Mucosa of descending colon (tissue), 3 donors: ENCODE measurements around the gene NUP58. TPM values are rescaled to one million over a fixed set of nuclear protein-coding genes. Genes with fewer than 3 reads are reported as not detected.

ENCODE experiments used
- ATAC-seq: fragments of 200-7000 bp; cut with Tn5 transposase; one replicate; pipeline ENCODE4 v1.9.1; 2020; ENCODE audit warnings: mild to moderate bottlenecking, moderate library complexity
- DNase-seq, 3 donors: peaks; one replicate each; pipeline ENCODE4 v3.0.0-alpha.2; 2020
- H3K36me3 ChIP-seq: fragments of 200-600 bp; one replicate; pipeline ENCODE4 v1.8.0; 2021; ENCODE audit warnings: low read depth, mild to moderate bottlenecking
- H3K4me1 ChIP-seq: fragments of 200-600 bp; one replicate; pipeline ENCODE4 v1.8.0; 2021; ENCODE audit warnings: low read depth, mild to moderate bottlenecking
- H3K4me3 ChIP-seq: fragments of 200-600 bp; one replicate; pipeline ENCODE4 v1.8.0; 2021; ENCODE audit warnings: mild to moderate bottlenecking
- H3K9me3 ChIP-seq: fragments of 200-600 bp; one replicate; pipeline ENCODE4 v1.8.0; 2021; ENCODE audit warnings: mild to moderate bottlenecking
- intact Hi-C, 2 donors: fragments of 100-400 bp; cut with DNase I in 1 of 2; cut with micrococcal nuclease in 1 of 2; formaldehyde crosslinking; loops; one replicate each; pipeline versions ENCODE4 v1.11.0 to v1.11.1; 2022; cut with DNase I, micrococcal nuclease
- long read RNA-seq, 2 donors: library from polyadenylated mRNA; unstranded; transcript quantifications; one replicate each; pipeline ENCODE4 v2.0.0, GENCODE V29; 2019 to 2021
- total RNA-seq, 3 donors: library from RNA; stranded (reverse); fragmentation: NEBNext Ultra II Directional in 2 of 3; extraction: Animal tissue kit (Norgen Biotek cat#: 25700) in 2 of 3; gene quantifications; one replicate each; pipeline versions ENCODE4 v1.2.1 to v1.2.4, GENCODE V29; 2021 to 2023
- TF ChIP-seq, protein P1 (sequence below): fragments of 200-600 bp; IDR thresholded peaks from one replicate; pipeline ENCODE4 v1.8.0; 2022; ENCODE audit warnings: antibody characterized with exemption, mild to moderate bottlenecking
- donor health status: DM: no; HTN: no; CAD: no; lungs with moderate emphysema.
- donor health status: DM: no; HTN: no; CAD: no.
- donor health status: DM: no; HTN: yes; CAD: no.

Gene NUP58, protein sequence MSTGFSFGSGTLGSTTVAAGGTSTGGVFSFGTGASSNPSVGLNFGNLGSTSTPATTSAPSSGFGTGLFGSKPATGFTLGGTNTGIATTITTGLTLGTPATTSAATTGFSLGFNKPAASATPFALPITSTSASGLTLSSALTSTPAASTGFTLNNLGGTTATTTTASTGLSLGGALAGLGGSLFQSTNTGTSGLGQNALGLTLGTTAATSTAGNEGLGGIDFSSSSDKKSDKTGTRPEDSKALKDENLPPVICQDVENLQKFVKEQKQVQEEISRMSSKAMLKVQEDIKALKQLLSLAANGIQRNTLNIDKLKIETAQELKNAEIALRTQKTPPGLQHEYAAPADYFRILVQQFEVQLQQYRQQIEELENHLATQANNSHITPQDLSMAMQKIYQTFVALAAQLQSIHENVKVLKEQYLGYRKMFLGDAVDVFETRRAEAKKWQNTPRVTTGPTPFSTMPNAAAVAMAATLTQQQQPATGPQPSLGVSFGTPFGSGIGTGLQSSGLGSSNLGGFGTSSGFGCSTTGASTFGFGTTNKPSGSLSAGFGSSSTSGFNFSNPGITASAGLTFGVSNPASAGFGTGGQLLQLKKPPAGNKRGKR
- total RNA-seq: 10 to 100 TPM; 31.9 to 35.3 (median 32.8) TPM
- long read RNA-seq, donor 1, full-length matches to known transcripts: 21 of 28 reads
- long read RNA-seq, donor 1, partial matches to known transcripts: 3 of 28 reads
- long read RNA-seq, donor 1, other reads (novel, unspliced or antisense): 4 of 28 reads
- long read RNA-seq, donor 2, full-length matches to known transcripts: 3 of 9 reads
- long read RNA-seq, donor 2, partial matches to known transcripts: 2 of 9 reads
- long read RNA-seq, donor 2, other reads (novel, unspliced or antisense): 4 of 9 reads

DNA sequence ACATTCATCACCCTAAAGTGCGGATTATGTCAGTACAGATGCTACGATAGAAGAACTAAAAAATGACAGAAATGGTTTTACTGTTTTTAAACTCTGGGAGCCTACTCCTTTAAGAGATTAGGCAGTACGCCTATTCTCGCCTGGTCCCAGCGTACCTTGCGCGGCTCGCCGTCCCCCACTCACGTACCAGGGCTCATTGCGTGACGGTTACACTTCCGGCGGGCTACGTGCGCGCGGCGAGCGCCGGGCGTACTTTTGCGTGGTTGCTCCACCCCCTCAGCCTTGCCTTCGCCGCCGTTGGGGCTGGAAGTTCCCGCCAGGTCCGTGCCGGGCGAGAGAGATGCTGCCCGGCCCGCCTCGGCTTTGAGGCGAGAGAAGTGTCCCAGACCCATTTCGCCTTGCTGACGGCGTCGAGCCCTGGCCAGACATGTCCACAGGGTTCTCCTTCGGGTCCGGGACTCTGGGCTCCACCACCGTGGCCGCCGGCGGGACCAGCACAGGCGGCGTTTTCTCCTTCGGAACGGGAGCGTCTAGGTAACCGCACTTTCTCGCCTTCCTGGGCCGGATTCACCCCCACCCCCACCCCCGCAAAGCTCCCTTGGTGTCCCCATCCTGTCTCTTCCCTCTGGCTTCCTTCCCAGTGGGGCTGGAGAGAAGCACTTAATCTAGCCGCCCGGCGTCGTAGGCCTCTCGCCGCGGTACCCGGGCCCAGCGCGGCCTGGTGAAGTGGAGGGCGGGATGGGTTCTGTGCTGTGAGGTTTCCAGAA is at the start of gene NUP58:
NUP58 (plus strand) TSS at position 279 of the 767 bp plus-strand sequence; CDS start at position 428, 149 bp downstream.
- DNase-seq: peak; percentile 96 to 97 (median 97)
- peak; percentile 100 for ATAC-seq
- no peaks in the 10 kb centered on the region for H3K9me3 ChIP-seq
- TF ChIP-seq, protein P1, sequence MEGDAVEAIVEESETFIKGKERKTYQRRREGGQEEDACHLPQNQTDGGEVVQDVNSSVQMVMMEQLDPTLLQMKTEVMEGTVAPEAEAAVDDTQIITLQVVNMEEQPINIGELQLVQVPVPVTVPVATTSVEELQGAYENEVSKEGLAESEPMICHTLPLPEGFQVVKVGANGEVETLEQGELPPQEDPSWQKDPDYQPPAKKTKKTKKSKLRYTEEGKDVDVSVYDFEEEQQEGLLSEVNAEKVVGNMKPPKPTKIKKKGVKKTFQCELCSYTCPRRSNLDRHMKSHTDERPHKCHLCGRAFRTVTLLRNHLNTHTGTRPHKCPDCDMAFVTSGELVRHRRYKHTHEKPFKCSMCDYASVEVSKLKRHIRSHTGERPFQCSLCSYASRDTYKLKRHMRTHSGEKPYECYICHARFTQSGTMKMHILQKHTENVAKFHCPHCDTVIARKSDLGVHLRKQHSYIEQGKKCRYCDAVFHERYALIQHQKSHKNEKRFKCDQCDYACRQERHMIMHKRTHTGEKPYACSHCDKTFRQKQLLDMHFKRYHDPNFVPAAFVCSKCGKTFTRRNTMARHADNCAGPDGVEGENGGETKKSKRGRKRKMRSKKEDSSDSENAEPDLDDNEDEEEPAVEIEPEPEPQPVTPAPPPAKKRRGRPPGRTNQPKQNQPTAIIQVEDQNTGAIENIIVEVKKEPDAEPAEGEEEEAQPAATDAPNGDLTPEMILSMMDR: no peak
- peak within 1 kb of the TSS; percentile 81 for H3K4me3 ChIP-seq
- no peaks in the 10 kb centered on the region for H3K36me3 ChIP-seq
- peaks cover 9% of the 10 kb centered on the region for H3K4me1 ChIP-seq
- intact Hi-C loops: no loop called here

DNA sequence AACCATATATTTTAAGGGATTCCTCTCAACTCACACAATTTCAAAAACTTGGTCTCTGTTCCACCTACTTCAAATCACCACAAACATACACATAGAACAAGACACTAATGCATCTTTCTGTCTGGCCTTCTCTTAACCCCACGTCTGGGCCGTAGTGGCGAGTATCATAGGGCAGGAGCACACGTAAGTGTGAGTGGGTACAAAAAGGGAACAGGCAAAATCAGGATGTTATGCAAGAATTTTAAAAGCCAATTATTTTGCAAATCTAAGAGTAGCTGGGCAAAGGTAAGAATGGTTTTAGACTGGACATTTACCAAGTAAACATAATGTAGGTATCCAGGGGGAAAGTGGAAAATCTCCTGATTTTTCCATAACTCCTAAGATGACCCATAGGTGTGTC is 49.2 kb upstream of the NUP58 start:
- no peaks in the 10 kb centered on the region for H3K36me3 ChIP-seq
- no peaks in the 10 kb centered on the region for H3K9me3 ChIP-seq
- ATAC-seq (no peak), DNase-seq (no peak)
- TF ChIP-seq, protein P1: no peak
- no peaks in the 10 kb centered on the region for H3K4me1 ChIP-seq
- intact Hi-C loops: no loop called here
- no peak overlapping the region for H3K4me3 ChIP-seq

DNA sequence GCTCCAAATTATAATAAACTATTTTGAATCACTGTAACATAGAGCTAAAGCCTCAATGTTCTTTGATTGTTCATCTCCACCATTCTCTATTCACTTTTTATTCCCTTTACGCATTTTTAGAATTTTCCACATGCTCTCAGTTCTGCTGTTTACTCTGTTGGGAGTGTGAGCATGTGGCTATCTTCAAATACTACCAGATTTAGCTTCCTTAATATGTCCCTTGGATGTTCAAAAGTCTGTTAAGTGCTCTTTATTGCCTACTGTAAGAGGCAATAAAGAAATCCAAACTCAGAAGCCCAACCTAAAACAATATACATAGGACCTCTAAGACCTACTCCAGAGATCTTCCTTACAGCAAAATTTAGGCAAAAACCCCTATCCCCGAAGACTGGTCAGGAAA is 48.7 kb upstream of the NUP58 start:
- TF ChIP-seq, protein P1: no peak
- DNase-seq: no peak
- Histone ChIP-seq H3K36me3 (no peaks in the 10 kb centered on the region), H3K4me3 (no peak overlapping the region), H3K9me3 (no peaks in the 10 kb centered on the region), H3K4me1 (no peaks in the 10 kb centered on the region)
- intact Hi-C loops: no loop called here
- peak; percentile 74 for ATAC-seq

DNA sequence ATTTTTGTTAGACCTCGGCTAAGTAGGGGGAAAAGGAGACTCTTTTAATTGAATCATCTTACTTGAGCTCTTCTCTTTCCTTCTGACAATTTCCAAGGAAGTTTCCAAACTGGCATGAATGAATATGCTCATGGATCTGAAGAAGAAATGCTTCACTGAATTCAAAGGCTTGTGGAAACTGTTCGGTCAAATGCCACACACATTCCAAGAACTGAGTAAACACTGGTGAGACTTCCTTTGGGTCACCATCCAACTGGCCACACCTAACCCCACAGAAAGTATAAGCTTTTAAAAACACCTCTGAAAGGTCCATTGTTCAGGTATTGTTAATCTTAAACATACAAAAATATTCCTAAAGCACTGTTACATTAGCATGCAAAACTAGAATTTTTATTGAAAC is 47.7 kb upstream of the NUP58 start:
- Histone ChIP-seq H3K4me1 (no peaks in the 10 kb centered on the region), H3K36me3 (no peaks in the 10 kb centered on the region), H3K4me3 (no peak overlapping the region), H3K9me3 (no peaks in the 10 kb centered on the region)
- TF ChIP-seq, protein P1: no peak
- intact Hi-C loops: no loop called here
- DNase-seq: no peak
- peak; percentile 83 for ATAC-seq

DNA sequence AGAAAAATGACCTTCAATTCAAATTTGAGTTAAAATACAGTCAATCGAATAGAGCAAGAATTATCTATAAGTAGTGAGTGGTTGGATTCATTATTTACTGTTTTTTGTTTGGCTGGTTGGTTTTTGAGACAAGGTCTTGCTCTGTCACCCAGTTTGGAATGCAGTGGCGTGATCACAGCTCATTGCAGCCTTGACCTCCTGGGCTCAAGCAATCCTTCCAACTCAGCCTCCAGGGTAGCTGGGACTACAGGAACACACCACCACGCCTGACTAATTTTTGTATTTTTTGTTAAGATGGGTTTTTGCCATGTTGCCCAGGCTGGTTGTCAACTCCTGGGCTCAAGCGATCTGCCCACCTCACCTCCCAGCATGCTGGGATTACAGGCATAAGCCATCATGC is 39.2 kb upstream of the NUP58 start:
- intact Hi-C loops: no loop called here
- Histone ChIP-seq H3K4me3 (no peak overlapping the region), H3K36me3 (no peaks in the 10 kb centered on the region), H3K9me3 (no peaks in the 10 kb centered on the region), H3K4me1 (no peaks in the 10 kb centered on the region)
- DNase-seq (no peak), ATAC-seq (no peak)
- TF ChIP-seq, protein P1: no peak
